ENCODE results near the gene ABCD4. TPM values are rescaled to one million over a fixed set of nuclear protein-coding genes. Genes with fewer than 3 reads are reported as not detected.

ABCD4 gene
- polyA plus RNA-seq, 1 of the 3 experiments (the other 2 are of a cell fraction), result 37.0 TPM

DNA sequence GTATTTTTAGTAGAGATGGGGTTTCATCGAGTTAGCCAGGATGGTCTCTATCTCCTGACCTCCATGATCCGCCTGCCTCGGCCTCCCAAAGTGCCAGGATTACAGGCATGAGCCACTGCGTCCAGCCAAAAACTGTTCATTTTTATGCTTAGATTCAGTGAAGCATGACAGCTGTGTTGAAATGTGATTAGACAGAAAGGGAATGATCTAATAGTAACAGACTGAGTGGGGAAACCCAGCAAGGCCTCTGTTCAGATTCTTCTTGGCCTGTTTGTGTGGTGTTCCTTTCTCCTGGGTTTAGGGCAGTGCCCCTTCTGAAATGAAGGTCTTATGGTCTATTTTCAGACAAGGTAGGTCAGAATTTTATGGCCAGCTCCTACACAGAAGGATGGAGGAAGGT lies 11.8 kb upstream of the ABCD4 start:
- WGBS (ENCODE audit: low lambda C conversion rate), result 66% methylated on average over 4 of the region's 4 CpGs
- no peak overlapping the region for H2AFZ ChIP-seq (ENCODE audit: low read depth)
- CTCF ChIA-PET, result interaction anchor here (0.6 to 1.6 kb wide), 2 partner anchors 164 to 1193 kb away, joined by 4 to 6 read pairs; no protein-coding TSS in a partner anchor

More for the DNA sequence above, 11.8 kb upstream of the ABCD4 start:
- H3K27me3 ChIP-seq (ENCODE audit: insufficient read depth), result no peaks in the 10 kb centered on the region; the same call in 1 of the 2 replicates
- H3K27ac ChIP-seq (ENCODE audit: low read depth in 2 of 2, low read length in 1 of 2), result no peak overlapping the region
- no peak overlapping the region for H3K4me3 ChIP-seq (ENCODE audit: low read depth in 2 of 2, low read length in 1 of 2)
- H3K79me2 ChIP-seq (ENCODE audit: insufficient read depth), result no peaks in the 10 kb centered on the region
- H3K36me3 ChIP-seq (replicated peaks in 1 of 2; ENCODE audit: control insufficient read depth in 1 of 2, insufficient read depth in 2 of 2, low read length in 1 of 2), result no peaks in the 10 kb centered on the region
- H3K4me2 ChIP-seq, result no peak overlapping the region
- POLR2A ChIA-PET, result no interaction called here
- no peaks in the 10 kb centered on the region for H3F3A ChIP-seq (replicated peaks; ENCODE audit: insufficient read depth)
- TF ChIP-seq TEAD4 (IDR thresholded peaks at IDR 0.05; ENCODE audit: borderline replicate concordance, insufficient read depth) (no peak), ELF1 (IDR thresholded peaks at IDR 0.05) (no peak), RFX5 (IDR thresholded peaks at IDR 0.05; ENCODE audit: low read length) (no peak), EP300 (IDR thresholded peaks at IDR 0.05; ENCODE audit: borderline replicate concordance in 1 of 2, low read depth in 1 of 2, low read length in 1 of 2) (no peak), TAF1 (IDR thresholded peaks at IDR 0.05; ENCODE audit: borderline replicate concordance, low read depth, low read length) (no peak), MXI1 (IDR thresholded peaks at IDR 0.05; ENCODE audit: low read depth, low read length) (no peak), SMC3 (IDR thresholded peaks at IDR 0.05; ENCODE audit: low read depth, low read length) (no peak), MEF2A (IDR thresholded peaks at IDR 0.05; ENCODE audit: borderline replicate concordance, low read depth) (no peak), FOXJ3 (CRISPR knock-in tag; IDR thresholded peaks at IDR 0.05) (no peak), GABPA (IDR thresholded peaks at IDR 0.05; ENCODE audit: low read depth) (no peak), TCF12 (IDR thresholded peaks at IDR 0.05) (no peak), FOXM1 (IDR thresholded peaks at IDR 0.05; ENCODE audit: low read depth) (no peak)
- TF ChIP-seq, protein P1, sequence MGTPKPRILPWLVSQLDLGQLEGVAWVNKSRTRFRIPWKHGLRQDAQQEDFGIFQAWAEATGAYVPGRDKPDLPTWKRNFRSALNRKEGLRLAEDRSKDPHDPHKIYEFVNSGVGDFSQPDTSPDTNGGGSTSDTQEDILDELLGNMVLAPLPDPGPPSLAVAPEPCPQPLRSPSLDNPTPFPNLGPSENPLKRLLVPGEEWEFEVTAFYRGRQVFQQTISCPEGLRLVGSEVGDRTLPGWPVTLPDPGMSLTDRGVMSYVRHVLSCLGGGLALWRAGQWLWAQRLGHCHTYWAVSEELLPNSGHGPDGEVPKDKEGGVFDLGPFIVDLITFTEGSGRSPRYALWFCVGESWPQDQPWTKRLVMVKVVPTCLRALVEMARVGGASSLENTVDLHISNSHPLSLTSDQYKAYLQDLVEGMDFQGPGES (IDR thresholded peaks at IDR 0.05; ENCODE audit: low read depth, low read length), result no peak
- TF ChIP-seq, protein P2, sequence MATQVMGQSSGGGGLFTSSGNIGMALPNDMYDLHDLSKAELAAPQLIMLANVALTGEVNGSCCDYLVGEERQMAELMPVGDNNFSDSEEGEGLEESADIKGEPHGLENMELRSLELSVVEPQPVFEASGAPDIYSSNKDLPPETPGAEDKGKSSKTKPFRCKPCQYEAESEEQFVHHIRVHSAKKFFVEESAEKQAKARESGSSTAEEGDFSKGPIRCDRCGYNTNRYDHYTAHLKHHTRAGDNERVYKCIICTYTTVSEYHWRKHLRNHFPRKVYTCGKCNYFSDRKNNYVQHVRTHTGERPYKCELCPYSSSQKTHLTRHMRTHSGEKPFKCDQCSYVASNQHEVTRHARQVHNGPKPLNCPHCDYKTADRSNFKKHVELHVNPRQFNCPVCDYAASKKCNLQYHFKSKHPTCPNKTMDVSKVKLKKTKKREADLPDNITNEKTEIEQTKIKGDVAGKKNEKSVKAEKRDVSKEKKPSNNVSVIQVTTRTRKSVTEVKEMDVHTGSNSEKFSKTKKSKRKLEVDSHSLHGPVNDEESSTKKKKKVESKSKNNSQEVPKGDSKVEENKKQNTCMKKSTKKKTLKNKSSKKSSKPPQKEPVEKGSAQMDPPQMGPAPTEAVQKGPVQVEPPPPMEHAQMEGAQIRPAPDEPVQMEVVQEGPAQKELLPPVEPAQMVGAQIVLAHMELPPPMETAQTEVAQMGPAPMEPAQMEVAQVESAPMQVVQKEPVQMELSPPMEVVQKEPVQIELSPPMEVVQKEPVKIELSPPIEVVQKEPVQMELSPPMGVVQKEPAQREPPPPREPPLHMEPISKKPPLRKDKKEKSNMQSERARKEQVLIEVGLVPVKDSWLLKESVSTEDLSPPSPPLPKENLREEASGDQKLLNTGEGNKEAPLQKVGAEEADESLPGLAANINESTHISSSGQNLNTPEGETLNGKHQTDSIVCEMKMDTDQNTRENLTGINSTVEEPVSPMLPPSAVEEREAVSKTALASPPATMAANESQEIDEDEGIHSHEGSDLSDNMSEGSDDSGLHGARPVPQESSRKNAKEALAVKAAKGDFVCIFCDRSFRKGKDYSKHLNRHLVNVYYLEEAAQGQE (IDR thresholded peaks at IDR 0.05; ENCODE audit: low read depth, low read length), result no peak
- TF ChIP-seq, protein P3, sequence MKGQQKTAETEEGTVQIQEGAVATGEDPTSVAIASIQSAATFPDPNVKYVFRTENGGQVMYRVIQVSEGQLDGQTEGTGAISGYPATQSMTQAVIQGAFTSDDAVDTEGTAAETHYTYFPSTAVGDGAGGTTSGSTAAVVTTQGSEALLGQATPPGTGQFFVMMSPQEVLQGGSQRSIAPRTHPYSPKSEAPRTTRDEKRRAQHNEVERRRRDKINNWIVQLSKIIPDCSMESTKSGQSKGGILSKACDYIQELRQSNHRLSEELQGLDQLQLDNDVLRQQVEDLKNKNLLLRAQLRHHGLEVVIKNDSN (IDR thresholded peaks at IDR 0.05; ENCODE audit: borderline replicate concordance, low read depth), result no peak
- TF ChIP-seq, protein P4, sequence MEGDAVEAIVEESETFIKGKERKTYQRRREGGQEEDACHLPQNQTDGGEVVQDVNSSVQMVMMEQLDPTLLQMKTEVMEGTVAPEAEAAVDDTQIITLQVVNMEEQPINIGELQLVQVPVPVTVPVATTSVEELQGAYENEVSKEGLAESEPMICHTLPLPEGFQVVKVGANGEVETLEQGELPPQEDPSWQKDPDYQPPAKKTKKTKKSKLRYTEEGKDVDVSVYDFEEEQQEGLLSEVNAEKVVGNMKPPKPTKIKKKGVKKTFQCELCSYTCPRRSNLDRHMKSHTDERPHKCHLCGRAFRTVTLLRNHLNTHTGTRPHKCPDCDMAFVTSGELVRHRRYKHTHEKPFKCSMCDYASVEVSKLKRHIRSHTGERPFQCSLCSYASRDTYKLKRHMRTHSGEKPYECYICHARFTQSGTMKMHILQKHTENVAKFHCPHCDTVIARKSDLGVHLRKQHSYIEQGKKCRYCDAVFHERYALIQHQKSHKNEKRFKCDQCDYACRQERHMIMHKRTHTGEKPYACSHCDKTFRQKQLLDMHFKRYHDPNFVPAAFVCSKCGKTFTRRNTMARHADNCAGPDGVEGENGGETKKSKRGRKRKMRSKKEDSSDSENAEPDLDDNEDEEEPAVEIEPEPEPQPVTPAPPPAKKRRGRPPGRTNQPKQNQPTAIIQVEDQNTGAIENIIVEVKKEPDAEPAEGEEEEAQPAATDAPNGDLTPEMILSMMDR (IDR thresholded peaks at IDR 0.05), result no peak
- TF ChIP-seq, protein P5, sequence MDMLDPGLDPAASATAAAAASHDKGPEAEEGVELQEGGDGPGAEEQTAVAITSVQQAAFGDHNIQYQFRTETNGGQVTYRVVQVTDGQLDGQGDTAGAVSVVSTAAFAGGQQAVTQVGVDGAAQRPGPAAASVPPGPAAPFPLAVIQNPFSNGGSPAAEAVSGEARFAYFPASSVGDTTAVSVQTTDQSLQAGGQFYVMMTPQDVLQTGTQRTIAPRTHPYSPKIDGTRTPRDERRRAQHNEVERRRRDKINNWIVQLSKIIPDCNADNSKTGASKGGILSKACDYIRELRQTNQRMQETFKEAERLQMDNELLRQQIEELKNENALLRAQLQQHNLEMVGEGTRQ (IDR thresholded peaks at IDR 0.05; ENCODE audit: borderline replicate concordance, low read depth, low read length), result no peak
- TF ChIP-seq, protein P6, sequence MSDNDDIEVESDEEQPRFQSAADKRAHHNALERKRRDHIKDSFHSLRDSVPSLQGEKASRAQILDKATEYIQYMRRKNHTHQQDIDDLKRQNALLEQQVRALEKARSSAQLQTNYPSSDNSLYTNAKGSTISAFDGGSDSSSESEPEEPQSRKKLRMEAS (IDR thresholded peaks at IDR 0.05; ENCODE audit: low read depth), result no peak
- no peak for DNase-seq
- no peaks in the 10 kb centered on the region for H3K9me3 ChIP-seq
- H3K4me1 ChIP-seq (ENCODE audit: control insufficient read depth in 1 of 2, insufficient read depth in 2 of 2, low read depth in 1 of 2, low read length in 1 of 2), result no peaks in the 10 kb centered on the region
- no peak overlapping the region for H3K9ac ChIP-seq
- no peaks in the 10 kb centered on the region for H3K9me2 ChIP-seq
- H4K20me1 ChIP-seq (ENCODE audit: insufficient read depth), result no peaks in the 10 kb centered on the region

All from SK-N-SH (cell line).